Measurements from ENCODE around the gene KRCC1. TPM values are rescaled to one million over a fixed set of nuclear protein-coding genes. Genes with fewer than 3 reads are reported as not detected.

KRCC1 gene
- total and polyA plus RNA-seq, 2 experiments from 2014 or later: 10.3 to 12.5 TPM

GRCh38 chr2:88092773-88093172, 37.2 kb upstream of the KRCC1 start:
- H3K36me3 Mint-ChIP-seq (ENCODE audit: low read depth): no peaks in the 10 kb centered on the region
- peaks cover 23% of the 10 kb centered on the region for H3K4me1 Mint-ChIP-seq
- no peaks in the 10 kb centered on the region for H3F3A ChIP-seq (replicated peaks; ENCODE audit: low read depth)
- no peaks in the 10 kb centered on the region for H3K79me2 ChIP-seq (replicated peaks; ENCODE audit: insufficient read depth)
- no peak overlapping the region for H3K27ac ChIP-seq (ENCODE audit: low read depth)
- H3K4me3 ChIP-seq: no peak overlapping the region
- no peaks in the 10 kb centered on the region for H3K27me3 ChIP-seq (ENCODE audit: insufficient read depth)
- H3K4me3 Mint-ChIP-seq: no peak overlapping the region
- H3K9me2 ChIP-seq (ENCODE audit: insufficient read depth): no peaks in the 10 kb centered on the region
- no peak for DNase-seq (ENCODE audit: low spot score)
- H3K27me3 Mint-ChIP-seq (ENCODE audit: insufficient read depth, low read depth, poor library complexity): peaks cover 2% of the 10 kb centered on the region
- no peak overlapping the region for H3K4me2 ChIP-seq
- H3K4me1 ChIP-seq (ENCODE audit: insufficient read depth): no peaks in the 10 kb centered on the region; the same call in 1 of the 2 replicates
- H3K36me3 ChIP-seq (ENCODE audit: insufficient read depth): no peaks in the 10 kb centered on the region
- ATAC-seq: no peak
- no peaks in the 10 kb centered on the region for H4K20me1 ChIP-seq (replicated peaks; ENCODE audit: insufficient read depth)
- H2AFZ ChIP-seq: no peak overlapping the region
- TF ChIP-seq JUNB (IDR thresholded peaks at IDR 0.05; ENCODE audit: unreplicated experiment) (no peak), CREB1 (CRISPR knock-in tag; IDR thresholded peaks at IDR 0.05; ENCODE audit: low read depth) (no peak), ZNF331 (CRISPR knock-in tag; IDR thresholded peaks at IDR 0.05; ENCODE audit: low read depth) (no peak), NANOG (IDR thresholded peaks at IDR 0.05; ENCODE audit: borderline replicate concordance) (no peak), ZNF114 (CRISPR knock-in tag; IDR thresholded peaks at IDR 0.05) (no peak), POLR2AphosphoS5 (IDR thresholded peaks at IDR 0.05; ENCODE audit: low read depth) (no peak), CTCF (conservative IDR thresholded peaks at IDR 0.05; ENCODE audit: low read depth in 2 of 2) (no peak), REST (IDR thresholded peaks at IDR 0.05; ENCODE audit: unreplicated experiment) (no peak), EZH2 (IDR thresholded peaks at IDR 0.05; ENCODE audit: low read depth, unreplicated experiment) (no peak), ETS1 (IDR thresholded peaks at IDR 0.05) (no peak), EZH2phosphoT487 (IDR thresholded peaks at IDR 0.05; ENCODE audit: unreplicated experiment) (no peak), ZNF462 (CRISPR knock-in tag; IDR thresholded peaks at IDR 0.05) (no peak)
- H3K9me3 Mint-ChIP-seq: no peaks in the 10 kb centered on the region; the same call in 2 of the 3 replicates
- H3K27ac Mint-ChIP-seq: no peak overlapping the region

All from GM23338 (cell line).